AG08396 (cell line): Measurements from ENCODE around the gene PTPRN2.
"Not testable (repeated sequence)": the region's sequence is repeated elsewhere in the genome, so short reads cannot be mapped to it uniquely, and the experiment has no call there.

Experiments
- DNase-seq: peaks from one replicate; pipeline ENCODE4 v3.0.0; 2012; ENCODE audit warnings: low spot score, mixed read lengths

PTPRN2 gene

GRCh38 chr7:158321936-158322615 lies 265.5 kb downstream of the PTPRN2 start:
- DNase-seq, result no peak

- no peak for DNase-seq
Measured at GRCh38 chr7:158321056-158321700, 266.4 kb downstream of the PTPRN2 start.

GRCh38 chr7:158320328-158320727 lies 267.3 kb downstream of the PTPRN2 start:
- no peak for DNase-seq

- no peak for DNase-seq
Measured at GRCh38 chr7:158318511-158318913, 269.1 kb downstream of the PTPRN2 start.

GRCh38 chr7:158317238-158318205 lies 270.1 kb downstream of the PTPRN2 start:
- no peak for DNase-seq

GRCh38 chr7:158316466-158317031 lies 271.1 kb downstream of the PTPRN2 start:
- no peak for DNase-seq

GRCh38 chr7:158315881-158316280 lies 271.7 kb downstream of the PTPRN2 start:
- DNase-seq, result no peak

- DNase-seq, result no peak
Measured at GRCh38 chr7:158315326-158315725, 272.3 kb downstream of the PTPRN2 start.

- DNase-seq, result no peak
Measured at GRCh38 chr7:158314394-158314793, 273.2 kb downstream of the PTPRN2 start.

GRCh38 chr7:158313931-158314330 lies 273.7 kb downstream of the PTPRN2 start:
- DNase-seq, result no peak

- no peak for DNase-seq
Measured at GRCh38 chr7:158312789-158313188, 274.8 kb downstream of the PTPRN2 start.

- DNase-seq, result no peak
Measured at GRCh38 chr7:158311791-158312190, 275.8 kb downstream of the PTPRN2 start.

GRCh38 chr7:158310924-158311666 lies 276.5 kb downstream of the PTPRN2 start:
- DNase-seq, result no peak

- DNase-seq, result no peak
Measured at GRCh38 chr7:158309868-158310763, 277.5 kb downstream of the PTPRN2 start.

GRCh38 chr7:158308001-158308400 lies 279.6 kb downstream of the PTPRN2 start:
- DNase-seq, result no peak

- not testable (repeated sequence) for DNase-seq
Measured at GRCh38 chr7:158304072-158304471, 283.6 kb downstream of the PTPRN2 start.

GRCh38 chr7:158303121-158303520 lies 284.5 kb downstream of the PTPRN2 start:
- no peak for DNase-seq

- DNase-seq, result no peak
Measured at GRCh38 chr7:158302274-158303070, 285.2 kb downstream of the PTPRN2 start.

GRCh38 chr7:158301207-158301606 lies 286.4 kb downstream of the PTPRN2 start:
- DNase-seq, result no peak

- no peak for DNase-seq
Measured at GRCh38 chr7:158300427-158300826, 287.2 kb downstream of the PTPRN2 start.
